Measurements from ENCODE around the gene ERH.
A peak's percentile ranks its signal among the peaks of the same experiment; 100 is the strongest.
"Not testable (repeated sequence)": the region's sequence is repeated elsewhere in the genome, so short reads cannot be mapped to it uniquely, and the experiment has no call there.

The ERH gene

GRCh38 chr14:69392481-69392880, 5.6 kb downstream of the ERH start:
- no peak for DNase-seq

GRCh38 chr14:69391400-69391799, 6.7 kb downstream of the ERH start:
- DNase-seq, result not testable (repeated sequence)

- DNase-seq, result no peak
Observed at GRCh38 chr14:69387311-69387710, 10.8 kb downstream of the ERH start.

GRCh38 chr14:69378274-69378673, 19.8 kb downstream of the ERH start:
- DNase-seq, result no peak

GRCh38 chr14:69376439-69376838, 21.7 kb downstream of the ERH start:
- DNase-seq, result no peak

DNA sequence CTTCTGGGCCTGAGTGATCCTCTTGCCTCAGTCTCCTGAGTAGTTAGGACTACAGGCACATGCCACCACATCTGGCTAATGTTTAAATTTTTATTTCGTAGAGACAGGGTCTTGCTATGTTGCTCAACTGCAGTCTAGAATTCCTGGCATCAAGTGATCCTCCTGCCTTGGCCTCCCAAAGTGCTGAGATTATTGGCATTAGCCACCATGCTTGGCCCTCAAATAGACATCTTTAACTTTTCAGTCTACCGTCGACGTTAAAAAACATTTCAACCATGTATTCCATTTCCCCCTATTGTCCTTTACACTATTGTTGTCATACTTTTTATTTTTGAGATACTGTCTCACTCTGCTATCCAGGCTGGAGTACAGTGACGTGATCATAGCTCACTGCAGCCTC, 22.4 kb downstream of the ERH start:
- DNase-seq, result no peak

GRCh38 chr14:69375182-69375581, 22.9 kb downstream of the ERH start:
- no peak for DNase-seq

- no peak for DNase-seq
Observed at GRCh38 chr14:69374235-69374634, 23.9 kb downstream of the ERH start.

- DNase-seq, result peak; percentile 55
Observed at GRCh38 chr14:69373104-69373503, 25.0 kb downstream of the ERH start.

DNA sequence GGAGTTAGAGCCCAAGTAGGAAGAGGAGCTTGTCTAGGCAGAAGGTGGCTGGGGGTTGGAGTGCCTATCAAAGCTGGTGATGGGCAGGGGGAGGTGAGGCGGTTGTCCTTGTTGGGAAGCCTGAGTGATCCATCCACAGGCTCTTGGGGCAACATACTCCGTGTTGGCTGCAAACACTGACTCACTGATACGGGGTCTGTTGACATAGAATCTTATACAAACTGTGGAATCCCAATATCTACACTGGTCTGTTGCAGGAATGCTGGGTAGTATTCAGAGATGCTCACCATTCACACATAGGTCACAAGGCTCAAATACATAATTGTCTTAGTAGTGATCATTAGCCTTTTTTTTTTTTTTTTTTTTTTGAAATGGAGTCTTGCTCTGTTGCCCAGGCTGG, 26.0 kb downstream of the ERH start:
- DNase-seq, result no peak

- DNase-seq, result no peak
Observed at GRCh38 chr14:69370061-69370460, 28.0 kb downstream of the ERH start.

- DNase-seq, result no peak
Observed at GRCh38 chr14:69368381-69368780, 29.7 kb downstream of the ERH start.

GRCh38 chr14:69366761-69367160, 31.3 kb downstream of the ERH start:
- no peak for DNase-seq

- DNase-seq, result no peak
Observed at GRCh38 chr14:69366069-69366468, 32.0 kb downstream of the ERH start.

DNA sequence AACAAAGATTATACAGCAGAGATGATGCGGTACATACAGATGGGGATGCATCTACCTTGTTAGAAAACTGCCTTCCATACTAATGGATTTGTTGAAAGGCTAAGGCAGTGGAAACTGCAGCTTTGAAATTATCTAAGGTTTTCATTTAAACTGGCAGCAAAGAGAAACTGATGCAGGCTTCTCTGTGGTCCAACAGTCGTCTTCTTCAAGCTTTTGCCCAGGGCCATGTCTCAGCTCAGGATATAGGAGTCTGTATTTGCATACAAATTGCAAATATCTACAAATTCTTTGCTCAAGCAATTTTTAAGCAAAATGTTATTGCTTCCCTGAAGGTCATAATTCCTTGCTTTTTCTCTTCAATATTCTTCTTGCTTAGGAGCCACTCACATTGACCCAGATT, 33.7 kb downstream of the ERH start:
- no peak for DNase-seq

DNA sequence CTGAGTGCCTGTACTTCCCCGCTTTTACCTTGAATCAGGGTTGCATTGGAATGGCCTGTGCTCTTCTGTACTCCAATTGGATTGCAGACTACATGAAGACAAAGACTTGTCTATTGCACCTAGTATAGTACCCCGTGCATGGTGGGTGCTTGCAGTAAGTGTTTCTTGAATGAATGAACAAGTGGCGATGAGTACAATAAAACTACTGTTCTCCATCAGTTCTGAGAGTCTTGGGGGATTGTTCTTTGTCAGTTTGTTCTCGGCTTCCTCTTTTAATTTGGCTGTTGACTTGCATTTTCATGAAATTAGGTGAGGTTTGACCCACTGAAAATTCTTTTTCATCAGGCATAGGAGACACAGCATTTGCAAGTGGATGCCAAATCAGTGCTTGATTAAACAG, 34.1 kb downstream of the ERH start:
- DNase-seq, result no peak

- DNase-seq, result no peak
Observed at GRCh38 chr14:69363055-69363454, 35.0 kb downstream of the ERH start.

DNA sequence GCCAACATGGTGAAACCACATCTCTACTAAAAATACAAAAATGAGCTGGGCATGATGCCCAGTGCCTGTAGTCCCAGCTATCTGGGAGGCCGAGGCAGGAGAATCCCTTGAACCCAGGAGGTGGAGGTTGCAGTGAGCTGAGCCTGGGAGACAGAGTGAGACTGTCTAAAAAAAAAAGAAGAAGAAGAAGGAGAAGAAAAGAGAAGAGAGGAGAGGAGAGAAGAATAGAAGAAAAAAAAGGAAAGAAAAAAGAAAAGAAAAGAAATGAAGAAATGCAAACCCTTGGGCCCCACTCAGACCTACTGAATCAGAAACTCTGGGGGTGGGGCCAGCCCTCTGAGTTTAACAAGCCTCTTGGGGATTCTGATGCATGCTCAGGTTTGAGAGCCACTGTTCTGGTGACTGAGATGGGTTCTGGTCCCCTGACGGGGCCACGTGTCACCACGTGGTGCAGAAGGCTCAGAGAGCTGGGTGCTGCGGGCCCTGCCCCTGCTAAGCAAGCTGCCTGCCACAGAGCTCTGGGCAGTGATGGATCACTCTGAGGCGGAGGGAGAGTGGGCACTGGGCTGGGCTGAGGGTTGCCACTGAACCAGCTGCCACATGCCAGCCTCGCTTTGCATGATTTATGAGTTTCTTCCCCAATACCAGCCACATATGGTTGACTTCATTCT, 37.5 kb downstream of the ERH start:
- DNase-seq, result peak; percentile 70

DNA sequence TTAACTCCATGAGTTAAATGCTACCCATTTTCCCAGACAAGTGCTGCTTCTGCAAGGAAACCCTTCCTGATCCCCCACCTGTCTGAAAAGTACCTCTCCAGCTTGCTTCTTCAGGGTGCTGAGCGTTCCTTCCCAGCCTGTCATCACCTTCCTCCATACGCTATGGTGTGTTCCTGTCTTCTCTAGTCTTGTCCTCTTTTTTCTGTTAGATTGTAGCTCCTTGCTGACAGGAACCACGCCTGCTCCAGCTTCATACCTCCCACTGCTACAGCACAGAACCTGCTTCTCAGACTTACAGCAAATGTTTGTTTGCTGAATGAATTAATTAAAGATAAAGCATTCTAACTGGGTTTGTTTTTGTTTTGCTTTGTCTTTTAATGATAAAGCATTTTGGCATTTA, 39.1 kb downstream of the ERH start:
- DNase-seq, result no peak

GRCh38 chr14:69358233-69358963, 39.7 kb downstream of the ERH start:
- no peak for DNase-seq

GRCh38 chr14:69357544-69358200, 40.4 kb downstream of the ERH start:
- DNase-seq, result no peak

DNA sequence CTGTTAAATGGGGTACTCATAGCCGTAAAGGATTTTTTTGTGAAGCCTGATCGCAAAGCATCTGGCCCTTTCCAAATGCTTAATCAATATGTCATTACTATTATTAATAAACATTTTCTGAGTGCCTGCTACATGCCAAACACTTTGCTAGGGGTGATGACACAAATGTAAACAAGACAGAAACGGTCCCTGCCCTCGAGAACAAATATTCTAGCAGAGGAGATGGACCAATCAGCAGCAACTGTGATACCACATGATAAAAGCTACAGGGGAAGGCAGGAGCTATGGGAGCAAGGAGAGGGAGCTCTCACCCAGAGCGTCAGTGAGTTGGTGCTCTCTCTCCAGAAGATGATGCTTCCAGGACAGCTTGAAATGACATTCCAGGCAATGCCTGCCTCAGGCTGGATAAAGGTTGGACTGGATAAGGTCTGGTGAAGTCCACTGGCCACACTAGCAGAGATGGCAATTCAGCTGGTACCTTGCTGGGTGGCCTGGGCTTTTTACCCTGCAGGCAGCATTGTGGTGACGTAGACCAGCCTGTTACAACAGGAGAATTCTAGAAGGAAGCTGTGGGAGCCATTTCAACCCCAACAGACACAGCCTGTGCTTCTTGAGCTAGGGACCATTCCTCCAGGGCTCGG, 41.1 kb downstream of the ERH start:
- no peak for DNase-seq

- no peak for DNase-seq
Observed at GRCh38 chr14:69355607-69356281, 42.4 kb downstream of the ERH start.

Measured in NCI-H69 (cell line).